ENCODE results near the gene MLYCD. TPM values are rescaled to one million over a fixed set of nuclear protein-coding genes. Genes with fewer than 3 reads are reported as not detected.

The MLYCD gene
- total and polyA plus RNA-seq, 2 experiments from 2014 or later, result 3.2 to 7.2 TPM

DNA sequence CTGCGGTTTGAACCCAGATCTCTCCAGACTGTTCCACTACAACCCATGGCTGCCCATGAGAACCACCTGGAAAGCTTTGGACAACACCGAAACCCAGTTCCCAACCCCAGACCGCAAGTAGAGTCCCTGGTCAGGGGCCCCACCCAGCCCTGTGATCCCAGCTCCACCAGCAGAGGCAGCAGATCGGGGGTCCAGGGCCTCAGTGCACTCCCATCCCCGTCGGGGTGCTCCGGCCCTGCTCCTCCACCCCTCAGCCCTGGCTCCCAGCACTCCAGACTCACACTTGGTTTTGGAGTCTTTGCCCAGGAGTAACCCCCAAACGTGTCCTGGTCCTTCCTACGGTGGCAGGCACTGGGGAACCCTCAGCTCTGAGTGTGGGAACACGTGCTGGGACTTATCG lies 33.4 kb downstream of the MLYCD start:
- no peak for DNase-seq (ENCODE audit: low spot score)
- TF ChIP-seq ZNF331 (CRISPR knock-in tag; IDR thresholded peaks at IDR 0.05; ENCODE audit: low read depth) (no peak), EZH2phosphoT487 (IDR thresholded peaks at IDR 0.05; ENCODE audit: unreplicated experiment) (no peak), CREB1 (CRISPR knock-in tag; IDR thresholded peaks at IDR 0.05; ENCODE audit: low read depth) (no peak), NANOG (IDR thresholded peaks at IDR 0.05; ENCODE audit: borderline replicate concordance) (no peak), STAT1 (IDR thresholded peaks at IDR 0.05; ENCODE audit: unreplicated experiment) (no peak), POLR2AphosphoS5 (IDR thresholded peaks at IDR 0.05; ENCODE audit: low read depth) (no peak), ZNF114 (CRISPR knock-in tag; IDR thresholded peaks at IDR 0.05) (no peak), EZH2 (IDR thresholded peaks at IDR 0.05; ENCODE audit: low read depth, unreplicated experiment) (no peak), JUNB (IDR thresholded peaks at IDR 0.05; ENCODE audit: unreplicated experiment) (no peak)
- TF ChIP-seq, protein P1, sequence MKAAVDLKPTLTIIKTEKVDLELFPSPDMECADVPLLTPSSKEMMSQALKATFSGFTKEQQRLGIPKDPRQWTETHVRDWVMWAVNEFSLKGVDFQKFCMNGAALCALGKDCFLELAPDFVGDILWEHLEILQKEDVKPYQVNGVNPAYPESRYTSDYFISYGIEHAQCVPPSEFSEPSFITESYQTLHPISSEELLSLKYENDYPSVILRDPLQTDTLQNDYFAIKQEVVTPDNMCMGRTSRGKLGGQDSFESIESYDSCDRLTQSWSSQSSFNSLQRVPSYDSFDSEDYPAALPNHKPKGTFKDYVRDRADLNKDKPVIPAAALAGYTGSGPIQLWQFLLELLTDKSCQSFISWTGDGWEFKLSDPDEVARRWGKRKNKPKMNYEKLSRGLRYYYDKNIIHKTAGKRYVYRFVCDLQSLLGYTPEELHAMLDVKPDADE (IDR thresholded peaks at IDR 0.05), result no peak
- TF ChIP-seq, protein P2, sequence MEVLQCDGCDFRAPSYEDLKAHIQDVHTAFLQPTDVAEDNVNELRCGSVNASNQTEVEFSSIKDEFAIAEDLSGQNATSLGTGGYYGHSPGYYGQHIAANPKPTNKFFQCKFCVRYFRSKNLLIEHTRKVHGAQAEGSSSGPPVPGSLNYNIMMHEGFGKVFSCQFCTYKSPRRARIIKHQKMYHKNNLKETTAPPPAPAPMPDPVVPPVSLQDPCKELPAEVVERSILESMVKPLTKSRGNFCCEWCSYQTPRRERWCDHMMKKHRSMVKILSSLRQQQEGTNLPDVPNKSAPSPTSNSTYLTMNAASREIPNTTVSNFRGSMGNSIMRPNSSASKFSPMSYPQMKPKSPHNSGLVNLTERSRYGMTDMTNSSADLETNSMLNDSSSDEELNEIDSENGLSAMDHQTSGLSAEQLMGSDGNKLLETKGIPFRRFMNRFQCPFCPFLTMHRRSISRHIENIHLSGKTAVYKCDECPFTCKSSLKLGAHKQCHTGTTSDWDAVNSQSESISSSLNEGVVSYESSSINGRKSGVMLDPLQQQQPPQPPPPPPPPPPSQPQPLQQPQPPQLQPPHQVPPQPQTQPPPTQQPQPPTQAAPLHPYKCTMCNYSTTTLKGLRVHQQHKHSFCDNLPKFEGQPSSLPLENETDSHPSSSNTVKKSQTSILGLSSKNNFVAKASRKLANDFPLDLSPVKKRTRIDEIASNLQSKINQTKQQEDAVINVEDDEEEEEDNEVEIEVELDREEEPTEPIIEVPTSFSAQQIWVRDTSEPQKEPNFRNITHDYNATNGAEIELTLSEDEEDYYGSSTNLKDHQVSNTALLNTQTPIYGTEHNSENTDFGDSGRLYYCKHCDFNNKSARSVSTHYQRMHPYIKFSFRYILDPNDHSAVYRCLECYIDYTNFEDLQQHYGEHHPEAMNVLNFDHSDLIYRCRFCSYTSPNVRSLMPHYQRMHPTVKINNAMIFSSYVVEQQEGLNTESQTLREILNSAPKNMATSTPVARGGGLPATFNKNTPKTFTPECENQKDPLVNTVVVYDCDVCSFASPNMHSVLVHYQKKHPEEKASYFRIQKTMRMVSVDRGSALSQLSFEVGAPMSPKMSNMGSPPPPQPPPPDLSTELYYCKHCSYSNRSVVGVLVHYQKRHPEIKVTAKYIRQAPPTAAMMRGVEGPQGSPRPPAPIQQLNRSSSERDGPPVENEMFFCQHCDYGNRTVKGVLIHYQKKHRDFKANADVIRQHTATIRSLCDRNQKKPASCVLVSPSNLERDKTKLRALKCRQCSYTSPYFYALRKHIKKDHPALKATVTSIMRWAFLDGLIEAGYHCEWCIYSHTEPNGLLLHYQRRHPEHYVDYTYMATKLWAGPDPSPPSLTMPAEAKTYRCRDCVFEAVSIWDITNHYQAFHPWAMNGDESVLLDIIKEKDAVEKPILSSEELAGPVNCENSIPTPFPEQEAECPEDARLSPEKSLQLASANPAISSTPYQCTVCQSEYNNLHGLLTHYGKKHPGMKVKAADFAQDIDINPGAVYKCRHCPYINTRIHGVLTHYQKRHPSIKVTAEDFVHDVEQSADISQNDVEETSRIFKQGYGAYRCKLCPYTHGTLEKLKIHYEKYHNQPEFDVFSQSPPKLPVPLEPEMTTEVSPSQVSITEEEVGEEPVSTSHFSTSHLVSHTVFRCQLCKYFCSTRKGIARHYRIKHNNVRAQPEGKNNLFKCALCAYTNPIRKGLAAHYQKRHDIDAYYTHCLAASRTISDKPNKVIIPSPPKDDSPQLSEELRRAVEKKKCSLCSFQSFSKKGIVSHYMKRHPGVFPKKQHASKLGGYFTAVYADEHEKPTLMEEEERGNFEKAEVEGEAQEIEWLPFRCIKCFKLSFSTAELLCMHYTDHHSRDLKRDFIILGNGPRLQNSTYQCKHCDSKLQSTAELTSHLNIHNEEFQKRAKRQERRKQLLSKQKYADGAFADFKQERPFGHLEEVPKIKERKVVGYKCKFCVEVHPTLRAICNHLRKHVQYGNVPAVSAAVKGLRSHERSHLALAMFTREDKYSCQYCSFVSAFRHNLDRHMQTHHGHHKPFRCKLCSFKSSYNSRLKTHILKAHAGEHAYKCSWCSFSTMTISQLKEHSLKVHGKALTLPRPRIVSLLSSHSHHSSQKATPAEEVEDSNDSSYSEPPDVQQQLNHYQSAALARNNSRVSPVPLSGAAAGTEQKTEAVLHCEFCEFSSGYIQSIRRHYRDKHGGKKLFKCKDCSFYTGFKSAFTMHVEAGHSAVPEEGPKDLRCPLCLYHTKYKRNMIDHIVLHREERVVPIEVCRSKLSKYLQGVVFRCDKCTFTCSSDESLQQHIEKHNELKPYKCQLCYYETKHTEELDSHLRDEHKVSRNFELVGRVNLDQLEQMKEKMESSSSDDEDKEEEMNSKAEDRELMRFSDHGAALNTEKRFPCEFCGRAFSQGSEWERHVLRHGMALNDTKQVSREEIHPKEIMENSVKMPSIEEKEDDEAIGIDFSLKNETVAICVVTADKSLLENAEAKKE (CRISPR knock-in tag; IDR thresholded peaks at IDR 0.05), result no peak
- TF ChIP-seq, protein P3, sequence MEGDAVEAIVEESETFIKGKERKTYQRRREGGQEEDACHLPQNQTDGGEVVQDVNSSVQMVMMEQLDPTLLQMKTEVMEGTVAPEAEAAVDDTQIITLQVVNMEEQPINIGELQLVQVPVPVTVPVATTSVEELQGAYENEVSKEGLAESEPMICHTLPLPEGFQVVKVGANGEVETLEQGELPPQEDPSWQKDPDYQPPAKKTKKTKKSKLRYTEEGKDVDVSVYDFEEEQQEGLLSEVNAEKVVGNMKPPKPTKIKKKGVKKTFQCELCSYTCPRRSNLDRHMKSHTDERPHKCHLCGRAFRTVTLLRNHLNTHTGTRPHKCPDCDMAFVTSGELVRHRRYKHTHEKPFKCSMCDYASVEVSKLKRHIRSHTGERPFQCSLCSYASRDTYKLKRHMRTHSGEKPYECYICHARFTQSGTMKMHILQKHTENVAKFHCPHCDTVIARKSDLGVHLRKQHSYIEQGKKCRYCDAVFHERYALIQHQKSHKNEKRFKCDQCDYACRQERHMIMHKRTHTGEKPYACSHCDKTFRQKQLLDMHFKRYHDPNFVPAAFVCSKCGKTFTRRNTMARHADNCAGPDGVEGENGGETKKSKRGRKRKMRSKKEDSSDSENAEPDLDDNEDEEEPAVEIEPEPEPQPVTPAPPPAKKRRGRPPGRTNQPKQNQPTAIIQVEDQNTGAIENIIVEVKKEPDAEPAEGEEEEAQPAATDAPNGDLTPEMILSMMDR (conservative IDR thresholded peaks at IDR 0.05; ENCODE audit: low read depth in 2 of 2), result no peak
- no peaks in the 10 kb centered on the region for H3K9me3 Mint-ChIP-seq
- no peaks in the 10 kb centered on the region for H3K9me2 ChIP-seq (ENCODE audit: insufficient read depth)
- ATAC-seq, result peak; percentile 28
- no peaks in the 10 kb centered on the region for H3K36me3 ChIP-seq (ENCODE audit: insufficient read depth)
- peaks cover 2% of the 10 kb centered on the region for H3K4me1 Mint-ChIP-seq
- no peak overlapping the region for H2AFZ ChIP-seq
- H3K36me3 Mint-ChIP-seq (ENCODE audit: low read depth), result no peaks in the 10 kb centered on the region; the same call in 2 of the 3 replicates
- H3K4me3 ChIP-seq, result no peak overlapping the region
- H3K4me1 ChIP-seq (ENCODE audit: insufficient read depth), result peaks cover 6% of the 10 kb centered on the region; the same call in 1 of the 2 replicates
- no peak overlapping the region for H3K27ac Mint-ChIP-seq
- H3F3A ChIP-seq (replicated peaks; ENCODE audit: low read depth), result no peaks in the 10 kb centered on the region
- H3K27ac ChIP-seq (ENCODE audit: low read depth), result no peak overlapping the region
- H3K4me3 Mint-ChIP-seq, result no peak overlapping the region
- no peaks in the 10 kb centered on the region for H3K79me2 ChIP-seq (replicated peaks; ENCODE audit: insufficient read depth)
- H3K4me2 ChIP-seq, result no peak overlapping the region
- H4K20me1 ChIP-seq (replicated peaks; ENCODE audit: insufficient read depth), result no peaks in the 10 kb centered on the region
- H3K27me3 Mint-ChIP-seq (ENCODE audit: insufficient read depth, low read depth, poor library complexity), result peaks cover 15% of the 10 kb centered on the region
- no peaks in the 10 kb centered on the region for H3K27me3 ChIP-seq (ENCODE audit: insufficient read depth)

All from GM23338 (cell line).